HG03066 (cell line): ENCODE measurements around the gene NKX1-1.

Experiments
- ATAC-seq: cut with Tn5 transposase; IDR thresholded peaks from one replicate; pipeline ENCODE4 v1.9.1; 2021; ENCODE audit warnings: low read depth; ENCODE audit not compliant: unreplicated experiment

Gene NKX1-1

DNA sequence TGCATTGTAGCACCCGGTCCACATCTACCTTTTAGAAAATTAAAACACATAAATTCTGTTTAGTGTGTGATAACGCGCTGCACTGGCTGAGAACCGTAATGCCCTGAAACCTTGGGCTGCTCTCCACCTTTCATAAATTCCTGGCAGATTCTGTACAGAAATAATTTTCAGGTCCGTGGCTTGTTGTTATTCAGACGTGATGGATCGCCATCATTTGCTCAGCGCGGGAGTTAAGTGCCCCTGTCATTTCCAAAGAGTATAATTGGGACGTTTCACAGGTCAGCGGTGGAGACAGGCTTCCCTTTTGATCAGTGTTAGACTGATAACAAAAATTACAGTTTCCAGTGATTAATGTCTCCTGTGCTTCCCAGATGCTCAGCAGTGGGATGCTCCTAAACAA lies 42.7 kb downstream of the NKX1-1 start:
- ATAC-seq = no peak

GRCh38 chr4:1362521-1362920 lies 43.7 kb downstream of the NKX1-1 start:
- no peak for ATAC-seq

DNA sequence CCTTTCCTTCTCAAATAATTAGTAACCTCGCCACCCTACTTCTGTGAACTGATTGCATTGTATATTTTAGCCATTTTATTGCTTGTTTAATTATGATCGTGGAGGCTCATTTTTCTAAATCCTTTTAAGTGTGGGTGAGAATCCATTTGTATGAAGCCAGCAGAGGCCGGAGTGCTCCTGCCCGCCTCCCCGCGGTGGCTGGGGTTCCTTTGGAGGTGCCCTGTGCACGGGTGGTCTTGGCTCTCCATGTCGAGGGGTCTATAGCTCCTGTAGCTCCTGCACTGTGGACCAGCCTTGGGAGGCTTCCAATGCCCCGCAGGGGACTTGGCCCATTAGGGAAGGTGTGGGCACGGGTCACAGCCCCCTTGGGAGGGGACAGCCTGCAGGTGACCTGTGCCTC lies 44.2 kb downstream of the NKX1-1 start:
- no peak for ATAC-seq

GRCh38 chr4:1361431-1361830 lies 44.8 kb downstream of the NKX1-1 start:
- ATAC-seq = no peak

- ATAC-seq = no peak
Measured at GRCh38 chr4:1360423-1361283, 45.6 kb downstream of the NKX1-1 start.

DNA sequence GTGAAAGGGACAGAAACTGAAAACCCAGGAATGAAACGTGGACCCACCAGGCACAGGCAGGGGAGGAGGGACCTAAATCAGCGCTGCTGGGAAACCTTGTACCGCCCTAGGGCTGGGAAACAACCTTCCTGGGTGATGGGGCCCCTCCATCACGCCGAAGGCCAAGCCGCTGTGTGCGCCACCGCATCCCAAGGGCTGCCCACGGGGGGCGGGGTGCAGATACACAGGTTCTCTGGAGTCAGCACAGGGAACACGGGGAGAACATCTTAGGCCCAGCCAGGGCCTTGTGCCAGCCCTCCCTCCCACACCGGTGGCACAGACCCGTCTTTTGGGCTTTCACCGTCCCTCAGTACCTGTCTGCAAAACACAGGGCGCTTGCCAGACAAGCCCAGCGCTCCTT lies 46.3 kb downstream of the NKX1-1 start:
- no peak for ATAC-seq

- ATAC-seq = no peak
Measured at GRCh38 chr4:1359144-1359501, 47.1 kb downstream of the NKX1-1 start.

DNA sequence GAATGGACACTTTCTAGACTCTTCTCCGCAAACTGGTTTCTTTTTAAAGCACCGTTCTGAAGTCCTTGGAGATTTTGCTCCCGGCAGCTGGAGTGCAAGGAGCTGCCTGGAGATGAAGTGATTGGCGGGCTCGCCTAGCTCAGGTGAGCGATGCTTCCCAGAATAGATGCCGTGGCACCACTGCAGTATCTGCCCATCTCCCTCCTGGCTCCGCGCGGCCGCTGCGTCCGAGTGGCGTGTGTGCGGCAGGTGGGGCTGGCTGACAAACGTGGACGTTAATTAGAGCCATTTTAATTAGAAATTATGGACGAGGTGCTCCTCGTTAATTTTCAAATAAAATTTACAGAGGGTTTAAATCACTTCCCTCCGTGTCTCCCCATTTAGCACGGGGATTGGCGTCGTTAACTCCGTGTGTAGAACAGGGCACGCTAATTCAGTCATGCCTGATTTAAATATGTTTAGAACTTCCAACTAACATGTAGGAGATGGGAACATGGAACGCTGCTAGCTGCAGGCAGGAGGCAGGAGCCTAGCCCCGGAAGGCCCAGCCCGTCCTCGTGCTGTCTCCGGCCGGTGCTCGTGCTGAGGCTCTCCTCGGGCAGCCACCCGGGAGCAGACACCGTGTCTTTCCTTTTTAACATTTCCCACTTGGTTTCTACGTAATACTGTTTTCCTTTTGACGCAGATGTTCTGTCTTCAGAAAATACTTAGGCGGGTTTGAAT lies 47.7 kb downstream of the NKX1-1 start:
- no peak for ATAC-seq

- no peak for ATAC-seq
Measured at GRCh38 chr4:1357356-1358248, 48.6 kb downstream of the NKX1-1 start.

GRCh38 chr4:1356181-1356998 lies 49.9 kb downstream of the NKX1-1 start:
- ATAC-seq = no peak

DNA sequence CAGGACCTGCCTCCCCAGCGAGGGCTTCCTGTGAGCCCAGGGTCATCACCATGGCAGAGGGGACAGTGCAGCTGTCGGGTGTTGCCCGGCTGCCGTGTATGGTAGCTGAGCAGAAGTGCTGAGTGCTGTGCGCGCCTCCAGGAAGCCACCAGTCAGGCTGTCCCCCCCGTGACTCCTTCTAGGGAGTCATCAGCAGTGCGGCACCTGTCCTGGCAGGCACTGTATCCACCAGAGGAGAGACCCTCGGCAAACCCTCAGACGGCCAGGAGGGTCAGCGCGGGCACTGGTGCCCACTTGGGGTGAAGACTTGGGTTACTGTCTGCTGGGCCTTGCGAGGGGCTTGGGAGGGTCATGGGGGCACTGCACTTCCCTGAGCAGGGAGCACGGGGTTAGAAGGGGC lies 50.9 kb downstream of the NKX1-1 start:
- ATAC-seq = no peak

GRCh38 chr4:1354983-1355275 lies 51.3 kb downstream of the NKX1-1 start:
- no peak for ATAC-seq

DNA sequence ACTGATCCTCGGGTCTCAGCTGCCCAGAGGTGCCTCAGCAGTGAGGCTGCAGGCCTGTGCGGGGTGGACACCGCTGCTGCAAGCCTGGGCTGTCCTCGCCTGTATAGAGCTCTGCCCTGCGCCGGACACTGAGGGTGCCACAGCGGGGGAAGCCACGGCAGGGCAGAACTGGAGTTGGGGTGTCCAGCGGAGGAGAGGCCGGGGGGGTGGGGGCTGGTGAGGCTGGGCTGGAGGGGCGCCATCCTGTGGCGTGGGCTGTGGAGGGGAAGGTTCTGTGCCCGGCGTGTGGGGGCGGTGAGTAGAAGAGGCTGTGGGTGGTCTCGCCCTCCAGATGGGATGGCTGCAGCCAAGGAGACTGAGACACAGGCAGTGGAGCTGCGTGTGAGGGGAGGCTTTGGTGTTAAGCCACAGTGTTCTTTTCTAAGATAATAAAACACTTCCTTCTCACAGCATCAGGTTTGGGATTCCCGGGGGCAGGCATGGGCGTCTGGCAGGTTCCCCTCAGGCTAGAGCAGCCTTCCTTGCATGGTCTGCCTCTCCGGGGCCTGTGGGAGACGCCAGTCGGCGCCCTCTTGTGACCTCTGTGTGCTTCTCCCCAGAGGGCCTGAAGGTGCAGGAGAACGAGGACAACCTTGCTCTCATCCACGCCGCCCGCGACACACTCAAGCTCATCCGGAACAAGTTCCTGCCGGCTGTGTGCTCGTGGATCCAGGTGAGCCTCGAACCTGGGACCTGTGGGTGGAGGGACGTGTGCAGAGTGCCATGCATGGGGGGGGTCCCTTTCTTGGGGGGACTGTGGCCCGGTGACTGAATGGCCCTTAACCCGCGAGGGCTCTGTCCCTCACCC lies 51.9 kb downstream of the NKX1-1 start:
- ATAC-seq = no peak

- ATAC-seq = no peak
Measured at GRCh38 chr4:1353186-1354055, 52.8 kb downstream of the NKX1-1 start.
